H1 (cell line): Measurements from ENCODE around the gene LHPP. TPM values are rescaled to one million over a fixed set of nuclear protein-coding genes. Genes with fewer than 3 reads are reported as not detected.

Experiments used
- CTCF ChIA-PET: fragments of 300-600 bp; sonication (Branson Sonifier 250); formaldehyde crosslinking; loops from one replicate; lab custom pipeline; 2021; ENCODE audit not compliant: partially characterized antibody; lab: Charles Lee
- POLR2A ChIA-PET: fragments of 300-600 bp; sonication (Branson Sonifier 250); formaldehyde crosslinking; loops from one replicate; lab custom pipeline; 2021; ENCODE audit warnings: inconsistent platforms; ENCODE audit not compliant: partially characterized antibody; lab: Charles Lee
- DNase-seq, 2 experiments: peaks; one replicate each; pipeline versions ENCODE4 v3.0.0 to v3.0.0-alpha.2; 2010 to 2022; ENCODE audit warnings: low spot score in 2 of 2, low read depth in 1 of 2, mixed read lengths in 1 of 2
- FAIRE-seq: peaks from 2 replicates; lab custom pipeline; 2011; peaks lifted over from hg19 to GRCh38; lab: Jason Lieb, UNC
- H2AFZ ChIP-seq: 2 replicates; pipeline ENCODE4 v1.8.1; 2012; ENCODE audit warnings: low read length, inconsistent platforms
- H2AK5ac ChIP-seq: 2 replicates; pipeline ENCODE4 v1.6.1; 2013; ENCODE audit warnings: low read depth, low read length
- H2BK120ac ChIP-seq: replicated peaks from 2 replicates; pipeline ENCODE3; 2013; ENCODE audit warnings: low read depth, low read length, inconsistent platforms
- H2BK12ac ChIP-seq: 2 replicates; pipeline ENCODE4 v1.6.1; 2013; ENCODE audit warnings: low read depth, low read length
- H2BK15ac ChIP-seq: 2 replicates; pipeline ENCODE4 v1.6.1; 2013; ENCODE audit warnings: low read length
- H2BK20ac ChIP-seq: 2 replicates; pipeline ENCODE4 v1.6.1; 2013; ENCODE audit warnings: low read length
- H2BK5ac ChIP-seq: 2 replicates; pipeline ENCODE4 v1.6.1; 2013; ENCODE audit warnings: low read depth, low read length
- H3K14ac ChIP-seq: 2 replicates; pipeline ENCODE4 v1.6.1; 2013; ENCODE audit warnings: inconsistent platforms; ENCODE audit not compliant: insufficient read length
- H3K18ac ChIP-seq: 2 replicates; pipeline ENCODE4 v1.6.1; 2013; ENCODE audit warnings: low read length; ENCODE audit errors: extremely low read depth
- H3K23ac ChIP-seq: 2 replicates; pipeline ENCODE4 v1.6.1; 2013; ENCODE audit warnings: inconsistent platforms; ENCODE audit not compliant: insufficient read length
- H3K23me2 ChIP-seq: 2 replicates; pipeline ENCODE4 v1.6.1; 2013; ENCODE audit warnings: low read depth, low read length
- H3K27ac ChIP-seq: 2 replicates; pipeline ENCODE4 v1.6.1; 2011; ENCODE audit warnings: low read depth, low read length, inconsistent platforms
- H3K27me3 ChIP-seq, 4 experiments: replicated peaks in 1 of 4; 1 replicate in 1 of 4; 2 replicates in 3 of 4; pipeline versions ENCODE4 v1.6.1 to v1.8.1; 2011 to 2013; ENCODE audit warnings: low read length in 3 of 4, mild to moderate bottlenecking in 3 of 4, inconsistent platforms in 2 of 4, mixed read lengths in 2 of 4, moderate library complexity in 1 of 4; ENCODE audit not compliant: control insufficient read depth in 3 of 4, insufficient read depth in 3 of 4; ENCODE audit errors: extremely low read depth in 1 of 4
- H3K36me3 ChIP-seq, 4 experiments: 2 replicates each; pipeline versions ENCODE4 v1.6.1 to v1.8.1; 2011 to 2013; ENCODE audit warnings: mild to moderate bottlenecking in 4 of 4, low read length in 3 of 4, moderate library complexity in 2 of 4, control low read depth in 1 of 4, inconsistent platforms in 1 of 4; ENCODE audit not compliant: insufficient read depth in 4 of 4, control insufficient read depth in 2 of 4
- H3K4ac ChIP-seq: replicated peaks from 2 replicates; pipeline ENCODE3; 2013; ENCODE audit warnings: low read length, low read depth, mixed read lengths, inconsistent platforms; ENCODE audit not compliant: insufficient read length
- H3K4me1 ChIP-seq, 4 experiments: replicated peaks in 1 of 4; 1 replicate in 1 of 4; 2 replicates in 3 of 4; pipeline versions ENCODE4 v1.6.1 to v1.8.1; 2011 to 2013; ENCODE audit warnings: low read length in 3 of 4, inconsistent platforms in 2 of 4, mixed read lengths in 1 of 4; ENCODE audit not compliant: insufficient read depth in 4 of 4, control insufficient read depth in 3 of 4
- H3K4me2 ChIP-seq, 2 experiments: 2 replicates each; pipeline versions ENCODE4 v1.6.1 to v1.8.1; 2011 to 2013; ENCODE audit warnings: low read depth in 2 of 2, low read length in 2 of 2, control low read depth in 1 of 2, inconsistent platforms in 1 of 2, mild to moderate bottlenecking in 1 of 2; ENCODE audit not compliant: insufficient read depth in 1 of 2
- H3K4me3 ChIP-seq, 4 experiments: fragments of 200-600, 300-600 bp in 1 of 4; sonication (generic), shearing (Covaris generic), sonication (Bioruptor Twin) in 1 of 4; 2 replicates each; pipeline versions ENCODE4 v1.5.1 to v1.8.1; 2011 to 2016; ENCODE audit warnings: low read length in 4 of 4, low read depth in 3 of 4, control low read depth in 2 of 4, inconsistent platforms in 2 of 4, mild to moderate bottlenecking in 2 of 4, mixed read lengths in 1 of 4, moderate library complexity in 1 of 4; ENCODE audit not compliant: insufficient read depth in 2 of 4; ENCODE audit errors: extremely low read depth in 1 of 4
- H3K56ac ChIP-seq: replicated peaks from 2 replicates; pipeline ENCODE3; 2013; ENCODE audit warnings: low read depth, mild to moderate bottlenecking, mixed read lengths, low read length, inconsistent platforms; ENCODE audit not compliant: insufficient read length
- H3K79me1 ChIP-seq: 2 replicates; pipeline ENCODE4 v1.6.1; 2013; ENCODE audit warnings: low read depth, low read length, control low read depth
- H3K79me2 ChIP-seq, 2 experiments: 2 replicates each; pipeline versions ENCODE4 v1.6.1 to v1.8.1; 2012 to 2013; ENCODE audit warnings: low read length in 2 of 2, mild to moderate bottlenecking in 2 of 2, inconsistent platforms in 1 of 2; ENCODE audit not compliant: insufficient read depth in 2 of 2, control insufficient read depth in 1 of 2
- H3K9ac ChIP-seq, 4 experiments: replicated peaks in 1 of 4; 1 replicate in 1 of 4; 2 replicates in 3 of 4; pipeline versions ENCODE4 v1.6.1 to v1.8.1; 2011 to 2013; ENCODE audit warnings: low read depth in 3 of 4, low read length in 3 of 4, control low read depth in 2 of 4, mild to moderate bottlenecking in 2 of 4, moderate library complexity in 2 of 4, inconsistent platforms in 1 of 4; ENCODE audit errors: extremely low read depth in 1 of 4
- H3K9me3 ChIP-seq, 2 experiments: 2 replicates each; pipeline versions ENCODE4 v1.6.1 to v1.8.1; 2012 to 2013; ENCODE audit warnings: mild to moderate bottlenecking in 2 of 2, moderate library complexity in 2 of 2, control low read depth in 1 of 2, inconsistent platforms in 1 of 2, low read depth in 1 of 2, low read length in 1 of 2, mixed read lengths in 1 of 2; ENCODE audit not compliant: insufficient read depth in 2 of 2
- H4K20me1 ChIP-seq, 2 experiments: replicated peaks in 1 of 2; 2 replicates each; pipeline versions ENCODE3 to v1.8.1; 2011 to 2013; ENCODE audit warnings: inconsistent platforms in 2 of 2, low read length in 2 of 2, mild to moderate bottlenecking in 1 of 2; ENCODE audit not compliant: insufficient read depth in 2 of 2, control insufficient read depth in 1 of 2
- H4K5ac ChIP-seq: 2 replicates; pipeline ENCODE4 v1.6.1; 2013; ENCODE audit warnings: low read length, low read depth, mixed read lengths, inconsistent platforms; ENCODE audit not compliant: insufficient read length
- H4K8ac ChIP-seq: 2 replicates; pipeline ENCODE4 v1.8.0; 2013; ENCODE audit warnings: mild to moderate bottlenecking, moderate library complexity, low read length, inconsistent platforms; ENCODE audit not compliant: insufficient read depth; ENCODE audit errors: extremely low read depth
- H4K91ac ChIP-seq: replicated peaks from 2 replicates; pipeline ENCODE3; 2013; ENCODE audit warnings: low read length, mixed read lengths, inconsistent platforms; ENCODE audit not compliant: insufficient read length
- SIN3A ChIP-seq, 2 experiments: IDR thresholded peaks in 1 of 2; conservative IDR thresholded peaks in 1 of 2; 2 replicates each; pipeline ENCODE4 v1.6.1; 2011 to 2012; ENCODE audit warnings: low read length in 2 of 2, improper control_type of control experiment in 1 of 2, low read depth in 1 of 2, mild to moderate bottlenecking in 1 of 2
- TAF1 ChIP-seq: IDR thresholded peaks from 2 replicates; pipeline ENCODE4 v1.6.1; 2011; ENCODE audit warnings: mild to moderate bottlenecking, low read depth, low read length
- WGBS, 2 experiments: shearing (Covaris generic) in 1 of 2; methylation state at CpG; one replicate each; pipeline versions ENCODE4 v1.1.6 to v1.1.7; 2013 to 2015; ENCODE audit warnings: low lambda C conversion rate in 2 of 2, mixed read lengths in 2 of 2, inconsistent platforms in 1 of 2, low coverage in 1 of 2, missing lambda C conversion rate in 1 of 2; ENCODE audit not compliant: insufficient replicate concordance in 2 of 2, insufficient coverage in 1 of 2, insufficient read length in 1 of 2; ENCODE audit errors: extremely low coverage in 1 of 2, missing lambda C conversion rate in 1 of 2; 5-methylcytosine and 5-hydroxymethylcytosine counted together
- polyA plus RNA-seq, 7 experiments: library from polyadenylated mRNA; depleted of rRNA in 3 of 7; stranded (reverse) in 5 of 7; unstranded in 2 of 7; fragments of >200 nt in 5 of 7; fragments of 200-250 nt in 2 of 7; gene quantifications; 1 replicate in 5 of 7; 2 replicates in 1 of 7; 4 replicates in 1 of 7; pipeline versions ENCODE4 v1.2.1 to v1.2.3, GENCODE V29; 2011 to 2013; ENCODE audit warnings: missing spikeins in 2 of 7, mixed read lengths in 2 of 7
- total RNA-seq: library from RNA; stranded (reverse); fragmentation: NEBNext Ultra II Directional; extraction: Animal tissue kit (Norgen Biotek cat#: 25700); gene quantifications from 2 replicates; pipeline ENCODE4 v1.2.1, GENCODE V29; 2021

Gene LHPP
- total and polyA plus RNA-seq, 2 of the 8 experiments (the other 6 are each of a cell fraction or from before 2014, with no cell fraction given), result 26.0 to 45.0 TPM

- no peak overlapping the region for H3K9ac ChIP-seq
- no peak overlapping the region for H3K27ac ChIP-seq
- no peak overlapping the region for H3K23ac ChIP-seq
- H2BK5ac ChIP-seq, result no peak overlapping the region
- H2AFZ ChIP-seq, result no peak overlapping the region
- H3K4ac ChIP-seq, result no peak overlapping the region
- no peak overlapping the region for H3K56ac ChIP-seq
- POLR2A ChIA-PET, result no interaction called here
- WGBS, 2 experiments, result 94% methylated on average over 32 of the region's 34 CpGs; no CpG with 5 or more reads in 1 of the 2 experiments
- CTCF ChIA-PET, result interaction anchor here (0.7 to 1.4 kb wide), 6 partner anchors 9 to 131 kb away, joined by 3 to 6 read pairs (median 4); no protein-coding TSS in a partner anchor
- H2BK20ac ChIP-seq, result no peak overlapping the region
- H3K4me1 ChIP-seq, result peaks cover 0 to 8% (median 2%) of the 10 kb centered on the region in 4 experiments; a peak in 4 of 7 replicates
- no peaks in the 10 kb centered on the region for H3K27me3 ChIP-seq
- no peak overlapping the region for H4K8ac ChIP-seq
- no peaks in the 10 kb centered on the region for H3K9me3 ChIP-seq
- H4K20me1 ChIP-seq, result peaks cover 0 to 12% of the 10 kb centered on the region in 2 experiments
- H3K36me3 ChIP-seq, result no peaks in the 10 kb centered on the region; a peak in 1 of 8 replicates
- no peaks in the 10 kb centered on the region for H3K79me2 ChIP-seq
- no peaks in the 10 kb centered on the region for H3K79me1 ChIP-seq
- no peak overlapping the region for H3K18ac ChIP-seq
- H2BK15ac ChIP-seq, result no peak overlapping the region
- no peak overlapping the region for H2BK12ac ChIP-seq
- H4K91ac ChIP-seq, result no peak overlapping the region
- no peak for FAIRE-seq
- H3K4me2 ChIP-seq, result no peak overlapping the region
- H2AK5ac ChIP-seq, result no peak overlapping the region
- DNase-seq, result no peak
- no peak overlapping the region for H2BK120ac ChIP-seq
- TF ChIP-seq TAF1, result no peak
- no peak for TF ChIP-seq SIN3A (conservative IDR thresholded peaks at IDR 0.05 in 1 of 2, IDR thresholded peaks at IDR 0.05 in 1 of 2; ENCODE audit: low read depth in 1 of 2, low read length in 2 of 2)
- no peak overlapping the region for H3K14ac ChIP-seq
- H3K23me2 ChIP-seq, result no peaks in the 10 kb centered on the region; the same call in 1 of the 2 replicates
- H4K5ac ChIP-seq, result no peak overlapping the region
- no peak overlapping the region for H3K4me3 ChIP-seq
Observed at GRCh38 chr10:124615259-124615658, 153.6 kb downstream of the LHPP start.
